ENCODE measurements around the gene MCM3AP.

The MCM3AP gene

DNA sequence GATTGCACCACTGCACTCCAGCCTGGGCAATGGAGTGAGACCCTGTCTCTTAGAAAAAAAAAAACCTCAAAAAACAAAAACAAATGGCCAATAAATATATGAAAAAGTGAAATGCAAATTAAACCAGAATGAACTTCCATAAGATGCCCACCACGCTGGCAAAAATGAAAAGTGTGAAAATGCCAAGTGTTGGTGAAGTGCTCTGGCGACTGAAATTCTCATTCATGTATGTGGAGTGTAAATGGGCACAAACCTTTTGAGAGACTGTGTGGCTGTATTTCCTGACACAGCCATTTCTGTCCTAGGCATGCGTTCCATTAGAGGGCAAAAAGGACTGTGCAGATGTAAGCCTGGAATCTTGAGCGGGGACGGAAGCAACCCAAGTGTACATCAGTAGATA is 19.0 kb upstream of the MCM3AP start:
- Histone ChIP-seq H3K4me3 (ENCODE audit: low read depth in 1 of 2, low read length in 2 of 2) (no peak overlapping the region), H3K4me2 (ENCODE audit: insufficient read depth, low read length) (no peak overlapping the region), H3K9ac (ENCODE audit: low read depth, low read length) (no peak overlapping the region), H3K36me3 (ENCODE audit: insufficient read depth, low read length) (peaks cover 84% of the 10 kb centered on the region), H2AFZ (ENCODE audit: low read depth, low read length) (no peak overlapping the region), H3K27me3 (ENCODE audit: insufficient read depth, low read length, poor library complexity) (no peaks in the 10 kb centered on the region), H3K4me1 (ENCODE audit: insufficient read depth, low read length) (no peaks in the 10 kb centered on the region), H4K20me1 (ENCODE audit: insufficient read depth, low read length) (peaks cover 11% of the 10 kb centered on the region; the same call in 1 of the 2 replicates), H3K79me2 (ENCODE audit: insufficient read depth, low read length) (peaks cover 9% of the 10 kb centered on the region; the same call in 1 of the 2 replicates), H3K9me3 (ENCODE audit: insufficient read depth, low read length, severe bottlenecking) (no peaks in the 10 kb centered on the region), H3K27ac (ENCODE audit: low read length) (no peak overlapping the region)
- no peak for DNase-seq
- no peak for ATAC-seq (ENCODE audit: insufficient read depth, low read depth)
- TF ChIP-seq EZH2 (IDR thresholded peaks at IDR 0.05; ENCODE audit: borderline replicate concordance, low read depth, low read length, severe bottlenecking) (no peak), CTCF (IDR thresholded peaks at IDR 0.05; ENCODE audit: borderline replicate concordance, extremely low read depth, low read length, poor library complexity, severe bottlenecking) (no peak)

DNA sequence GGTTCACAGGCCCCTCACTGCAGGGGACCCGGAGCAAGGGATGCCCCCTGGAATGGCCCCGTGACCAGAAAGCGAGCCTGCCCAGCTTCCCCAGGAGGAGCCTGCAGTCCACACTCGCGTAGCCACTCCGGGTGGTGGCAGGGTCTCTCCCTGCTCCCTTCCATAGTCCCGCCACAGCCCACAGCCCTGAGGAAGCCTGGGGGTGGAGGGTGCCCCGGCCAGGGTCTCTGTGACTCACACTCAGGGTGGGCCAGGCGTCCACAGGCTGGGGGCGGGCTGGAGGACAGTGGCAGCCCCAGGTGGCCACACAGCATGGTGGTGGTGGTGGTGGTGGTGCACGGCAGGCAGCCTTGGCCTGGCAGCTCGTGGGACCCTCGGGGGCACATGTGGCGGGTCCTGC is 16.3 kb upstream of the MCM3AP start:
- Histone ChIP-seq H2AFZ (ENCODE audit: low read depth, low read length) (no peak overlapping the region), H3K79me2 (ENCODE audit: insufficient read depth, low read length) (peaks cover 3% of the 10 kb centered on the region; the same call in 1 of the 2 replicates), H3K9me3 (ENCODE audit: insufficient read depth, low read length, severe bottlenecking) (no peaks in the 10 kb centered on the region), H3K4me2 (ENCODE audit: insufficient read depth, low read length) (no peak overlapping the region), H3K4me3 (ENCODE audit: low read depth in 1 of 2, low read length in 2 of 2) (no peak overlapping the region), H4K20me1 (ENCODE audit: insufficient read depth, low read length) (peaks cover 8% of the 10 kb centered on the region; the same call in 1 of the 2 replicates), H3K27ac (ENCODE audit: low read length) (no peak overlapping the region), H3K27me3 (ENCODE audit: insufficient read depth, low read length, poor library complexity) (no peaks in the 10 kb centered on the region), H3K36me3 (ENCODE audit: insufficient read depth, low read length) (peaks cover 63% of the 10 kb centered on the region), H3K4me1 (ENCODE audit: insufficient read depth, low read length) (no peaks in the 10 kb centered on the region), H3K9ac (ENCODE audit: low read depth, low read length) (no peak overlapping the region)
- ATAC-seq (ENCODE audit: insufficient read depth, low read depth) (no peak), DNase-seq (no peak)
- TF ChIP-seq EZH2 (IDR thresholded peaks at IDR 0.05; ENCODE audit: borderline replicate concordance, low read depth, low read length, severe bottlenecking) (no peak), CTCF (IDR thresholded peaks at IDR 0.05; ENCODE audit: borderline replicate concordance, extremely low read depth, low read length, poor library complexity, severe bottlenecking) (no peak)

GRCh38 chr21:46299167-46299566 is 13.8 kb upstream of the MCM3AP start:
- Histone ChIP-seq H3K79me2 (ENCODE audit: insufficient read depth, low read length) (no peaks in the 10 kb centered on the region), H2AFZ (ENCODE audit: low read depth, low read length) (no peak overlapping the region), H3K36me3 (ENCODE audit: insufficient read depth, low read length) (peaks cover 43% of the 10 kb centered on the region), H3K9ac (ENCODE audit: low read depth, low read length) (no peak overlapping the region), H3K4me3 (ENCODE audit: low read depth in 1 of 2, low read length in 2 of 2) (no peak overlapping the region), H4K20me1 (ENCODE audit: insufficient read depth, low read length) (peaks cover 8% of the 10 kb centered on the region; the same call in 1 of the 2 replicates), H3K27ac (ENCODE audit: low read length) (no peak overlapping the region), H3K9me3 (ENCODE audit: insufficient read depth, low read length, severe bottlenecking) (no peaks in the 10 kb centered on the region), H3K4me2 (ENCODE audit: insufficient read depth, low read length) (no peak overlapping the region), H3K27me3 (ENCODE audit: insufficient read depth, low read length, poor library complexity) (no peaks in the 10 kb centered on the region), H3K4me1 (ENCODE audit: insufficient read depth, low read length) (no peaks in the 10 kb centered on the region)
- no peak for TF ChIP-seq EZH2 (IDR thresholded peaks at IDR 0.05; ENCODE audit: borderline replicate concordance, low read depth, low read length, severe bottlenecking)
- no peak for TF ChIP-seq CTCF (IDR thresholded peaks at IDR 0.05; ENCODE audit: borderline replicate concordance, extremely low read depth, low read length, poor library complexity, severe bottlenecking)
- ATAC-seq (ENCODE audit: insufficient read depth, low read depth) (no peak), DNase-seq (no peak)
